ENCODE measurements around the gene CBFB.

- TF ChIP-seq CTCF (IDR thresholded peaks at IDR 0.05), result no peak
- no peak for TF ChIP-seq POLR2A (IDR thresholded peaks at IDR 0.05)
- TF ChIP-seq POLR2AphosphoS5 (IDR thresholded peaks at IDR 0.05), result no peak
- TF ChIP-seq EP300 (IDR thresholded peaks at IDR 0.05; ENCODE audit: low read depth), result no peak
Measured at GRCh38 chr16:67082891-67083290, 53.9 kb downstream of the CBFB start.

Data from transverse colon (tissue), 4 donors.